IMR-90 (cell line): ENCODE data around the gene OR4C12. TPM values are rescaled to one million over a fixed set of nuclear protein-coding genes. Genes with fewer than 3 reads are reported as not detected.
"Not testable (repeated sequence)": the region's sequence is repeated elsewhere in the genome, so short reads cannot be mapped to it uniquely, and the experiment has no call there.

ENCODE experiments used
- ATAC-seq: fragments of 200-7000 bp; cut with Tn5 transposase; 2 replicates; pipeline ENCODE4 v1.9.1; 2020; ENCODE audit warnings: low read depth, mild to moderate bottlenecking, moderate library complexity
- BruUV-seq: library from RNA; stranded (reverse); fragments of 400-500 nt; replicated peaks from 2 replicates; lab custom pipeline; 2021; lab: Mats Ljungman, UMichigan
- CTCF ChIA-PET: fragments of 300-600 bp; formaldehyde crosslinking; extraction: SDS; loops from one replicate; lab custom pipeline; 2021; ENCODE audit warnings: antibody characterized with exemption; lab: Yijun Ruan, JAX
- POLR2A ChIA-PET: fragments of 300-600 bp; sonication (Branson Sonifier 250); formaldehyde crosslinking; loops from one replicate; lab custom pipeline; 2022; ENCODE audit warnings: antibody characterized with exemption; ENCODE audit not compliant: unreplicated experiment; lab: Charles Lee
- DNase-seq: peaks from one replicate; pipeline ENCODE4 v3.0.0; 2013
- H2AFZ ChIP-seq: replicated peaks from 2 replicates; pipeline ENCODE3; 2013; ENCODE audit warnings: low read length, mild to moderate bottlenecking; ENCODE audit not compliant: poor library complexity
- H2AK5ac ChIP-seq: 2 replicates; pipeline ENCODE4 v1.6.1; 2013; ENCODE audit warnings: low read depth, low read length, inconsistent platforms
- H2AK9ac ChIP-seq: replicated peaks from 2 replicates; pipeline ENCODE3; 2013; ENCODE audit warnings: mild to moderate bottlenecking, low read depth, low read length, moderate library complexity; ENCODE audit not compliant: poor library complexity
- H2BK120ac ChIP-seq: 2 replicates; pipeline ENCODE4 v1.6.1; 2013; ENCODE audit warnings: low read depth, low read length, inconsistent platforms
- H2BK15ac ChIP-seq: 3 replicates; pipeline ENCODE4 v1.6.1; 2013; ENCODE audit warnings: low read depth, low read length, inconsistent platforms
- H2BK20ac ChIP-seq: 2 replicates; pipeline ENCODE4 v1.6.1; 2013; ENCODE audit warnings: low read depth, mild to moderate bottlenecking, inconsistent platforms, low read length, moderate library complexity
- H2BK5ac ChIP-seq: 2 replicates; pipeline ENCODE4 v1.6.1; 2013; ENCODE audit warnings: mild to moderate bottlenecking, low read depth, low read length, inconsistent platforms; ENCODE audit not compliant: poor library complexity, severe bottlenecking
- H3K14ac ChIP-seq: replicated peaks from 2 replicates; pipeline ENCODE4 v1.6.1; 2013; ENCODE audit warnings: low read depth, low read length, inconsistent platforms
- H3K18ac ChIP-seq: 2 replicates; pipeline ENCODE4 v1.6.1; 2013; ENCODE audit warnings: low read depth, low read length, control low read depth
- H3K23ac ChIP-seq: 2 replicates; pipeline ENCODE4 v1.6.1; 2013; ENCODE audit warnings: low read depth, low read length, inconsistent platforms
- H3K27ac ChIP-seq: 2 replicates; pipeline ENCODE4 v1.5.1; 2013; ENCODE audit warnings: mild to moderate bottlenecking, control low read depth, low read length; ENCODE audit not compliant: insufficient read depth
- H3K27me3 ChIP-seq: 2 replicates; pipeline ENCODE4 v1.6.1; 2013; ENCODE audit warnings: low read length; ENCODE audit not compliant: control insufficient read depth, insufficient read depth
- H3K36me3 ChIP-seq: 2 replicates; pipeline ENCODE4 v1.6.1; 2013; ENCODE audit warnings: low read length, mixed read lengths; ENCODE audit not compliant: control insufficient read depth, insufficient read depth
- H3K4ac ChIP-seq: 2 replicates; pipeline ENCODE4 v1.6.1; 2013; ENCODE audit warnings: low read depth, low read length, inconsistent platforms
- H3K4me1 ChIP-seq: 2 replicates; pipeline ENCODE4 v1.6.1; 2013; ENCODE audit warnings: low read length, mixed read lengths; ENCODE audit not compliant: control insufficient read depth, insufficient read depth
- H3K4me2 ChIP-seq: 2 replicates; pipeline ENCODE4 v1.6.1; 2013; ENCODE audit warnings: low read depth, mild to moderate bottlenecking, control low read depth, low read length, moderate library complexity
- H3K4me3 ChIP-seq: 2 replicates; pipeline ENCODE4 v1.5.1; 2013; ENCODE audit warnings: low read depth, mild to moderate bottlenecking, control low read depth, low read length, moderate library complexity; ENCODE audit not compliant: insufficient read depth
- H3K56ac ChIP-seq: 2 replicates; pipeline ENCODE4 v1.6.1; 2013; ENCODE audit warnings: low read length, inconsistent platforms; ENCODE audit not compliant: insufficient read depth; ENCODE audit errors: extremely low read depth
- H3K79me1 ChIP-seq, 2 experiments: 2 replicates each; pipeline ENCODE4 v1.6.1; 2013; ENCODE audit warnings: low read length in 2 of 2, inconsistent platforms in 1 of 2, low read depth in 1 of 2
- H3K9ac ChIP-seq: 2 replicates; pipeline ENCODE4 v1.6.1; 2013; ENCODE audit warnings: low read depth, low read length, control low read depth
- H3K9me1 ChIP-seq: 2 replicates; pipeline ENCODE4 v1.6.1; 2013; ENCODE audit warnings: low read length, inconsistent platforms; ENCODE audit not compliant: insufficient read depth
- H3K9me3 ChIP-seq: 2 replicates; pipeline ENCODE4 v1.6.1; 2013; ENCODE audit warnings: low read length; ENCODE audit not compliant: control insufficient read depth, insufficient read depth
- H4K20me1 ChIP-seq: 2 replicates; pipeline ENCODE4 v1.6.1; 2013; ENCODE audit warnings: low read length, inconsistent platforms; ENCODE audit not compliant: insufficient read depth
- H4K5ac ChIP-seq: 2 replicates; pipeline ENCODE4 v1.6.1; 2013; ENCODE audit warnings: mild to moderate bottlenecking, low read depth, low read length, control low read depth
- H4K8ac ChIP-seq, 2 experiments: 2 replicates each; pipeline ENCODE4 v1.6.1; 2013; ENCODE audit warnings: low read depth in 2 of 2, low read length in 2 of 2, control low read depth in 1 of 2, inconsistent platforms in 1 of 2
- H4K91ac ChIP-seq: 2 replicates; pipeline ENCODE4 v1.6.1; 2013; ENCODE audit warnings: low read depth, low read length, inconsistent platforms; ENCODE audit not compliant: insufficient read depth
- WGBS, 2 experiments: methylation state at CpG; one replicate each; pipeline versions ENCODE4 v1.1.5 to v1.1.7; 2013; ENCODE audit warnings: missing lambda C conversion rate in 2 of 2; ENCODE audit not compliant: insufficient read length in 1 of 2; ENCODE audit errors: extremely low coverage in 2 of 2; 5-methylcytosine and 5-hydroxymethylcytosine counted together
- dilution Hi-C: fragments of 300-500 bp; cut with HindIII; formaldehyde crosslinking; loops from one replicate; pipeline ENCODE4 v1.14.3; 2018; ENCODE audit warnings: low sequenced_read_pairs; ENCODE audit not compliant: unreplicated experiment
- in situ Hi-C: fragments of 300-500 bp; cut with MboI; formaldehyde crosslinking; loops from 3 replicates; pipeline ENCODE4 v1.14.3; 2019; ENCODE audit warnings: low sequenced_read_pairs, inconsistent platforms, mixed read lengths
- intact Hi-C: fragments of 100-400 bp; cut with micrococcal nuclease; formaldehyde crosslinking; loops from 2 replicates; pipeline ENCODE4 v1.10.0; 2022
- polyA plus RNA-seq, 3 experiments: library from polyadenylated mRNA; depleted of rRNA; stranded (reverse); fragments of >200 nt; gene quantifications; 2 replicates each; pipeline ENCODE4 v1.2.3, GENCODE V29; 2012; ENCODE audit warnings: low replicate concordance in 1 of 3
- total RNA-seq: library from RNA; depleted of rRNA; stranded (reverse); fragments of >200 nt; gene quantifications from 2 replicates; pipeline ENCODE4 v1.2.3, GENCODE V29; 2012; rRNA removed

Gene OR4C12
- total and polyA plus RNA-seq, 2 of the 4 experiments (the other 2 are of a cell fraction), result not detected

GRCh38 chr11:49948701-49949100, 33.6 kb downstream of the OR4C12 start:
- H3K9me3 ChIP-seq, BruUV-seq, H4K91ac ChIP-seq, H3K4me3 ChIP-seq, H3K4me2 ChIP-seq, H2BK20ac ChIP-seq, H2AK5ac ChIP-seq, H3K4ac ChIP-seq, in situ Hi-C loops, H3K4me1 ChIP-seq, H2BK120ac ChIP-seq, H4K20me1 ChIP-seq, DNase-seq, H3K23ac ChIP-seq, H3K18ac ChIP-seq, H3K14ac ChIP-seq, H3K79me1 ChIP-seq, ATAC-seq, H4K8ac ChIP-seq, dilution Hi-C loops, CTCF ChIA-PET, H2AFZ ChIP-seq, POLR2A ChIA-PET, H3K56ac ChIP-seq, H4K5ac ChIP-seq, intact Hi-C loops, H3K27me3 ChIP-seq, H3K27ac ChIP-seq, H3K9me1 ChIP-seq, H2BK15ac ChIP-seq, H3K9ac ChIP-seq, H2BK5ac ChIP-seq, H2AK9ac ChIP-seq, H3K36me3 ChIP-seq: not testable (repeated sequence)
- WGBS, 2 experiments, result no CpG with 5 or more reads among the region's 1 CpG

Other genes with a start within 250 kb of the OR4C12 start
- gene OR4C13, start 30.1 kb downstream of the OR4C12 start, total RNA-seq, result not detected in 2 replicates
- gene OR4C13, start 30.1 kb downstream of the OR4C12 start, polyA plus RNA-seq (2012; rRNA removed), result not detected in 2 replicates
- gene OR4C45, start 50.3 kb upstream of the OR4C12 start, total RNA-seq, result not detected in 2 replicates
- gene OR4C45, start 50.3 kb upstream of the OR4C12 start, polyA plus RNA-seq (2012; rRNA removed), result not detected in 2 replicates